Measurements from ENCODE around the gene ANKRD33. TPM values are rescaled to one million over a fixed set of nuclear protein-coding genes. Genes with fewer than 3 reads are reported as not detected.

ANKRD33 gene
- total and polyA plus RNA-seq, 2 of the 13 experiments (the other 11 are each of a cell fraction or from before 2014, with no cell fraction given): 0.04 TPM; not detected in 1

DNA sequence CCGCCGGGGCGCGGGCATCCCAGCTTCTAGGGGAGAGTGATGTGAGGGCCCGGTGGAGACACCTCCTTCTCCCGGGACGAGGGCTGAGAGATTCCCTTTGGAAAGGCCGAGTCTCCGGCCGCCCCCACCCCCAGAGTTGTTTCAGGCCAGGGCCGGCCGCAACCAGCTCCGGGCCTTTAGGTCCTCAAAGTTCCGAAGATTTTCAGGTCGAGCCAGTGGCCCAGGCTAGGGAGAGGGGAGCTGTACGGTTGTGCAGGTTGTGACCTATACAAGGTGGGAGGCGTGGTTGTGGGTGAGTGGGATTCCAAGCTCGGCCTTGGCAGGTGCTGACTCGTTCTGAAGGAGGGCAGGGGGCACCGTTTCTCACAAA lies 18.4 kb upstream of the ANKRD33 start:
- POLR2A ChIA-PET: no interaction called here
- BruUV-seq (replicated peaks): no TSS peak
- H3K27me3 ChIP-seq (ENCODE audit: control insufficient read depth in 1 of 2, insufficient read depth in 2 of 2, low read length in 2 of 2): peaks cover 9 to 52% of the 10 kb centered on the region in 2 experiments; a peak in 4 of 5 replicates
- FAIRE-seq (no peak), ATAC-seq (no peak), DNase-seq (ENCODE audit: low spot score) (no peak)
- H3K36me3 ChIP-seq (replicated peaks in 1 of 2; ENCODE audit: control insufficient read depth in 1 of 2, insufficient read depth in 2 of 2, low read length in 2 of 2): no peaks in the 10 kb centered on the region
- CTCF ChIA-PET (ENCODE audit: low intra/inter-chr PET ratio, low total read pairs): no interaction called here
- H3K27ac ChIP-seq (ENCODE audit: extremely low read length, insufficient read depth, low read length): no peak overlapping the region
- H3K4me2 ChIP-seq (ENCODE audit: low read depth, low read length): no peak overlapping the region; the same call in 1 of the 2 replicates
- intact Hi-C loops (cut with micrococcal nuclease; ENCODE audit: unreplicated experiment) (no loop called here), in situ Hi-C loops (cut with HindIII; ENCODE audit: extremely low pct_ligation_motif_present, low pct_unique_long_range_greater_than_20kb) (no loop called here)
- no peaks in the 10 kb centered on the region for H3K9me3 ChIP-seq (ENCODE audit: low read length)
- H3K4me3 ChIP-seq (replicated peaks in 1 of 3; ENCODE audit: insufficient read depth in 1 of 3, low read depth in 2 of 3, low read length in 3 of 3): no peak overlapping the region
- H3K4me1 ChIP-seq (ENCODE audit: insufficient read depth, low read length): peaks cover 51% of the 10 kb centered on the region
- 55% methylated on average over 13 of the region's 20 CpGs for WGBS (ENCODE audit: low lambda C conversion rate)
- H2AFZ ChIP-seq (ENCODE audit: low read length): no peak overlapping the region
- H3K79me2 ChIP-seq (ENCODE audit: insufficient read depth, low read length): no peaks in the 10 kb centered on the region
- H3K9ac ChIP-seq (ENCODE audit: insufficient read depth, low read depth, low read length): no peak overlapping the region
- H4K20me1 ChIP-seq (ENCODE audit: insufficient read depth, low read length): no peaks in the 10 kb centered on the region
- no peak for TF ChIP-seq HCFC1 (IDR thresholded peaks at IDR 0.05; ENCODE audit: low read depth, low read length)
- no peak for TF ChIP-seq SOX13 (IDR thresholded peaks at IDR 0.05)
- no peak for TF ChIP-seq SOX13 (CRISPR knock-in tag; conservative IDR thresholded peaks at IDR 0.05 in 1 of 2, IDR thresholded peaks at IDR 0.05 in 1 of 2)
- no peak for TF ChIP-seq ZNF607 (CRISPR knock-in tag; IDR thresholded peaks at IDR 0.05; ENCODE audit: borderline replicate concordance)
- TF ChIP-seq, protein P1, sequence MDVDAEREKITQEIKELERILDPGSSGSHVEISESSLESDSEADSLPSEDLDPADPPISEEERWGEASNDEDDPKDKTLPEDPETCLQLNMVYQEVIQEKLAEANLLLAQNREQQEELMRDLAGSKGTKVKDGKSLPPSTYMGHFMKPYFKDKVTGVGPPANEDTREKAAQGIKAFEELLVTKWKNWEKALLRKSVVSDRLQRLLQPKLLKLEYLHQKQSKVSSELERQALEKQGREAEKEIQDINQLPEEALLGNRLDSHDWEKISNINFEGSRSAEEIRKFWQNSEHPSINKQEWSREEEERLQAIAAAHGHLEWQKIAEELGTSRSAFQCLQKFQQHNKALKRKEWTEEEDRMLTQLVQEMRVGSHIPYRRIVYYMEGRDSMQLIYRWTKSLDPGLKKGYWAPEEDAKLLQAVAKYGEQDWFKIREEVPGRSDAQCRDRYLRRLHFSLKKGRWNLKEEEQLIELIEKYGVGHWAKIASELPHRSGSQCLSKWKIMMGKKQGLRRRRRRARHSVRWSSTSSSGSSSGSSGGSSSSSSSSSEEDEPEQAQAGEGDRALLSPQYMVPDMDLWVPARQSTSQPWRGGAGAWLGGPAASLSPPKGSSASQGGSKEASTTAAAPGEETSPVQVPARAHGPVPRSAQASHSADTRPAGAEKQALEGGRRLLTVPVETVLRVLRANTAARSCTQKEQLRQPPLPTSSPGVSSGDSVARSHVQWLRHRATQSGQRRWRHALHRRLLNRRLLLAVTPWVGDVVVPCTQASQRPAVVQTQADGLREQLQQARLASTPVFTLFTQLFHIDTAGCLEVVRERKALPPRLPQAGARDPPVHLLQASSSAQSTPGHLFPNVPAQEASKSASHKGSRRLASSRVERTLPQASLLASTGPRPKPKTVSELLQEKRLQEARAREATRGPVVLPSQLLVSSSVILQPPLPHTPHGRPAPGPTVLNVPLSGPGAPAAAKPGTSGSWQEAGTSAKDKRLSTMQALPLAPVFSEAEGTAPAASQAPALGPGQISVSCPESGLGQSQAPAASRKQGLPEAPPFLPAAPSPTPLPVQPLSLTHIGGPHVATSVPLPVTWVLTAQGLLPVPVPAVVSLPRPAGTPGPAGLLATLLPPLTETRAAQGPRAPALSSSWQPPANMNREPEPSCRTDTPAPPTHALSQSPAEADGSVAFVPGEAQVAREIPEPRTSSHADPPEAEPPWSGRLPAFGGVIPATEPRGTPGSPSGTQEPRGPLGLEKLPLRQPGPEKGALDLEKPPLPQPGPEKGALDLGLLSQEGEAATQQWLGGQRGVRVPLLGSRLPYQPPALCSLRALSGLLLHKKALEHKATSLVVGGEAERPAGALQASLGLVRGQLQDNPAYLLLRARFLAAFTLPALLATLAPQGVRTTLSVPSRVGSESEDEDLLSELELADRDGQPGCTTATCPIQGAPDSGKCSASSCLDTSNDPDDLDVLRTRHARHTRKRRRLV (CRISPR knock-in tag; IDR thresholded peaks at IDR 0.05): no peak
- TF ChIP-seq HNF4G (IDR thresholded peaks at IDR 0.05; ENCODE audit: borderline replicate concordance, low read depth, low read length): no peak
- TF ChIP-seq HNF4G (CRISPR knock-in tag; IDR thresholded peaks at IDR 0.05; ENCODE audit: borderline replicate concordance, low read depth): no peak
- TF ChIP-seq, protein P2, sequence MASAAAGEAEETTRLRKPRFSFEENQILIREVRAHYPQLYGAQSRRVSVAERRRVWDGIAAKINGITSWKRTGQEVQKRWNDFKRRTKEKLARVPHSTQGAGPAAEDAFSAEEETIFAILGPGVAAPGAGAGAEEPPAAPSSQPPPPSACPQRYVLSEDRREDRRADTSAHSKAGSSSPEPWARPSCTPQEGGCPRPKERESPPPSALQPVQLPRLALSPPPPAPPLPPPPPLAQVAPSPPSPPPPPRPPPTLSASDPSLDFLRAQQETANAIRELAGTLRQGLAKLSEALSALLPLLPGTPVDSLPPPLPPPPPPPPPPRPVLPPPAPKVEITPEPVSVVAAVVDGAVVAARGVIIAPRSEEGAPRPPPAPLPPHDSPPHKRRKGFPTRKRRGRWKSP (CRISPR knock-in tag; IDR thresholded peaks at IDR 0.05): no peak
- TF ChIP-seq, protein P3, sequence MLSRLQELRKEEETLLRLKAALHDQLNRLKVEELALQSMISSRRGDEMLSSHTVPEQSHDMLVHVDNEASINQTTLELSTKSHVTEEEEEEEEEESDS (CRISPR knock-in tag; IDR thresholded peaks at IDR 0.05; ENCODE audit: borderline replicate concordance): no peak
- no peak for TF ChIP-seq ZNF552 (CRISPR knock-in tag; IDR thresholded peaks at IDR 0.05; ENCODE audit: borderline replicate concordance)
- TF ChIP-seq, protein P4, sequence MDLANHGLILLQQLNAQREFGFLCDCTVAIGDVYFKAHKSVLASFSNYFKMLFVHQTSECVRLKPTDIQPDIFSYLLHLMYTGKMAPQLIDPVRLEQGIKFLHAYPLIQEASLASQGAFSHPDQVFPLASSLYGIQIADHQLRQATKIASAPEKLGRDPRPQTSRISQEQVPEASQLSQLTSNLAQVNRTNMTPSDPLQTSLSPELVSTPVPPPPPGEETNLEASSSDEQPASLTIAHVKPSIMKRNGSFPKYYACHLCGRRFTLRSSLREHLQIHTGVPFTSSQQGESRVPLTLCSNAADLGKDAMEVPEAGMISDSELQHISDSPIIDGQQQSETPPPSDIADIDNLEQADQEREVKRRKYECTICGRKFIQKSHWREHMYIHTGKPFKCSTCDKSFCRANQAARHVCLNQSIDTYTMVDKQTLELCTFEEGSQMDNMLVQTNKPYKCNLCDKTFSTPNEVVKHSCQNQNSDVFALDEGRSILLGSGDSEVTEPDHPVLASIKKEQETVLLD (CRISPR knock-in tag; IDR thresholded peaks at IDR 0.05; ENCODE audit: low read depth): no peak
- TF ChIP-seq ZNF549 (CRISPR knock-in tag; IDR thresholded peaks at IDR 0.05): no peak
- no peak for TF ChIP-seq ATF7-NPFF (CRISPR knock-in tag; IDR thresholded peaks at IDR 0.05; ENCODE audit: low read depth)
- TF ChIP-seq, protein P5, sequence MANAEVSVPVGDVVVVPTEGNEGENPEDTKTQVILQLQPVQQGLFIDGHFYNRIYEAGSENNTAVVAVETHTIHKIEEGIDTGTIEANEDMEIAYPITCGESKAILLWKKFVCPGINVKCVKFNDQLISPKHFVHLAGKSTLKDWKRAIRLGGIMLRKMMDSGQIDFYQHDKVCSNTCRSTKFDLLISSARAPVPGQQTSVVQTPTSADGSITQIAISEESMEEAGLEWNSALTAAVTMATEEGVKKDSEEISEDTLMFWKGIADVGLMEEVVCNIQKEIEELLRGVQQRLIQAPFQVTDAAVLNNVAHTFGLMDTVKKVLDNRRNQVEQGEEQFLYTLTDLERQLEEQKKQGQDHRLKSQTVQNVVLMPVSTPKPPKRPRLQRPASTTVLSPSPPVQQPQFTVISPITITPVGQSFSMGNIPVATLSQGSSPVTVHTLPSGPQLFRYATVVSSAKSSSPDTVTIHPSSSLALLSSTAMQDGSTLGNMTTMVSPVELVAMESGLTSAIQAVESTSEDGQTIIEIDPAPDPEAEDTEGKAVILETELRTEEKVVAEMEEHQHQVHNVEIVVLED (CRISPR knock-in tag; IDR thresholded peaks at IDR 0.05; ENCODE audit: borderline replicate concordance): no peak
- TF ChIP-seq ZNF30 (CRISPR knock-in tag; IDR thresholded peaks at IDR 0.05): no peak
- TF ChIP-seq ZNF709 (CRISPR knock-in tag; IDR thresholded peaks at IDR 0.05): no peak
